GM18498 (cell line): Measurements from ENCODE around the gene LMNB1.
"Not testable (repeated sequence)": the region's sequence is repeated elsewhere in the genome, so short reads cannot be mapped to it uniquely, and the experiment has no call there.

Experiments
- ATAC-seq: cut with Tn5 transposase; IDR thresholded peaks from one replicate; pipeline ENCODE4 v1.9.1; 2021; ENCODE audit warnings: mild to moderate bottlenecking, moderate library complexity; ENCODE audit not compliant: unreplicated experiment

LMNB1 gene

GRCh38 chr5:126853541-126854307 lies 76.8 kb downstream of the LMNB1 start:
- ATAC-seq, result not testable (repeated sequence)

- no peak for ATAC-seq
These were observed 77.7 kb downstream of the LMNB1 start for GRCh38 chr5:126854526-126855110.

GRCh38 chr5:126855266-126855665 lies 78.3 kb downstream of the LMNB1 start:
- no peak for ATAC-seq

- ATAC-seq, result no peak
These were observed 80.8 kb downstream of the LMNB1 start for GRCh38 chr5:126857472-126858410.

GRCh38 chr5:126858441-126858840 lies 81.5 kb downstream of the LMNB1 start:
- no peak for ATAC-seq

GRCh38 chr5:126863402-126863801 lies 86.5 kb downstream of the LMNB1 start:
- ATAC-seq, result no peak

- ATAC-seq, result no peak
These were observed 87.2 kb downstream of the LMNB1 start for GRCh38 chr5:126864042-126864688.

- ATAC-seq, result no peak
These were observed 88.4 kb downstream of the LMNB1 start for GRCh38 chr5:126865299-126865698.

- no peak for ATAC-seq
These were observed 90.1 kb downstream of the LMNB1 start for GRCh38 chr5:126866851-126867636.

GRCh38 chr5:126868338-126869004 lies 91.5 kb downstream of the LMNB1 start:
- no peak for ATAC-seq

GRCh38 chr5:126869005-126869451 lies 92.1 kb downstream of the LMNB1 start:
- ATAC-seq, result peak; percentile 86

GRCh38 chr5:126871441-126871840 lies 94.5 kb downstream of the LMNB1 start:
- no peak for ATAC-seq

GRCh38 chr5:126872561-126873354 lies 95.8 kb downstream of the LMNB1 start:
- ATAC-seq, result no peak

- no peak for ATAC-seq
These were observed 98.4 kb downstream of the LMNB1 start for GRCh38 chr5:126875303-126875785.

GRCh38 chr5:126877602-126878001 lies 100.7 kb downstream of the LMNB1 start:
- ATAC-seq, result no peak

GRCh38 chr5:126878085-126878484 lies 101.1 kb downstream of the LMNB1 start:
- no peak for ATAC-seq

GRCh38 chr5:126878634-126879033 lies 101.7 kb downstream of the LMNB1 start:
- no peak for ATAC-seq

- ATAC-seq, result no peak
These were observed 105.1 kb downstream of the LMNB1 start for GRCh38 chr5:126881821-126882600.
